Measurements from ENCODE around the gene PRDX4.
"Not testable (repeated sequence)": the region's sequence is repeated elsewhere in the genome, so short reads cannot be mapped to it uniquely, and the experiment has no call there.

PRDX4 gene

DNA sequence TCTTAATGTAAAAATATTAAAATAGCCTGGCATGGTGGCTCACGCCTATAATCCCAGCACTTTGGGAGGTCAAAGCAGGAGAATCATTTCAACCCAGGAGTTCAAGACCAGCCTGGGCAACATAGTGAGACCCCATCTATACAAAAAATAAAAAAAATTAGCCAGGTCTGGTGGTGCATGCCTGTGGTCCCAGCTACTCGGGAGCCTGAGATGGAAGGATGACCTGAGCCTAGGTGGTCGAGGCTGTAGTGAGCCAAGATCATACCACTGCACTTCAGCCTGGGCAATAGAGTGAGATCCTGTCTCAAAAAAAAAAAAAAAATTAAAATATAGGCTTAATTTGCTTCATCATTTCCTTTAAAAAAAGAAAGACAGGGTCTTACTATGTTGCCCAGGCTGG is 9.2 kb downstream of the PRDX4 start:
- DNase-seq = not testable (repeated sequence)

DNA sequence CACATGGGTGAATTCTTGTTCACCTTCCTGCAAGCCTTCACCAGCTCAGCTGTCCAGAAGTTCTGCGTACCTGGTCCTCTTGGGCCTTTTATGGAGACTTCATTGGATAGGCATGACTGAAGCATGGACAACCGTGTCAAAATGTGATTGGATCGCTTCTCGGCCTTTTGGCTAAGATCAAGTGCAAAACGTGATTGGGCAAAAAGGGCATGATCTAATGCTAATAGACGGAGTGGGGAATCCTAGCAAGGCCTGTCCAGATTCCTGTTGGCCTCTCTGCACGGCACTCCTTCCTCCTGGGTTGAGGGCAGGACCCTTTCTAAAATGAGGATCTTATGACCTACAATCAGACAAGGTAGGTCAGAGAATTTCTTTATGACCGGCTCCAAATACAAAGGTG is 24.9 kb downstream of the PRDX4 start:
- DNase-seq = no peak

DNA sequence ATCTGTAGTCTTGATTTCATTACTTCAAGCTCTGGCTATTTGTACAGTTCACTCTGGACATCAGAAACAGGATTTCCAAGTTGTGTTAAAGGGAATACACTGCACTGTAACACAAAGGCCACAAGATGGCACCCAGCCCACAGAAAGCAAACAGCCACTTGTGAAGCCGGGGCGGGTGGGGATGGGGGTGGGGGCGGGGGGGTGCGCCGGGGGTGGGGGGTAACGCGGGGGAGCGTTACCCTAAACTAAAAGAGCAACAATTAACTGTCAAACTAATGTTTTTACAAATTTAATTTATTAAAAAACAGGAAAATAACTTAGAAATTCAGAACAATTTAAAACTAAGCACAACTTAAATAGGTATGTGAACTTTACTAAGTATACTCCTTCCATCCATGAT is 27.3 kb downstream of the PRDX4 start:
- peak; percentile 5 for DNase-seq

DNA sequence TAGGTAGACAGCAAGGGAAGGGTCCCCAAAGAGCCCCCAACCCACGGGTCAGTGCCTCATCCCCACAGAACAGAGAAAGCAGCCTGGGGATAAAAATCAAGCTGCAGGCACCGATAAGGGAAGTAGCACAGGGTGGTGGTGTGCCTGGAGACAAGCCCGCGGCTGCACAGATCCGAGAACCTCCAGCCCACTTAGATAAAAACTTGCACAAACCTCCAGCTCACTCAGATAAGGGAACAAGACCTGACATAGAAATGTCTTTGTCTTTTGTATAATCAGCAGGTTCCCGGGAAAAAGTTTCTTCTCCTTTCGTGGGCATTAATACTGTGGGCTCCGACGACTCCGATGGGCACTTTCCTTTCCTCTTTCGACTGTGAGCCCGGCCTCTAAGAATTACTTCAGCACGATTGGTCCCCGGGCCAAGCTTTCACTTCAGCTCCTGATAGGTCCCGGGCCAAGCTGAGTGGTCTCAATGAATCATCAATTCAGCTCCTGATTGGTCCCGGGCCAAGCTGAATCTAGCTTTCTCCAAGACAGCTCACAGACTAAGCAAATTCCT is 32.4 kb downstream of the PRDX4 start:
- no peak for DNase-seq

DNA sequence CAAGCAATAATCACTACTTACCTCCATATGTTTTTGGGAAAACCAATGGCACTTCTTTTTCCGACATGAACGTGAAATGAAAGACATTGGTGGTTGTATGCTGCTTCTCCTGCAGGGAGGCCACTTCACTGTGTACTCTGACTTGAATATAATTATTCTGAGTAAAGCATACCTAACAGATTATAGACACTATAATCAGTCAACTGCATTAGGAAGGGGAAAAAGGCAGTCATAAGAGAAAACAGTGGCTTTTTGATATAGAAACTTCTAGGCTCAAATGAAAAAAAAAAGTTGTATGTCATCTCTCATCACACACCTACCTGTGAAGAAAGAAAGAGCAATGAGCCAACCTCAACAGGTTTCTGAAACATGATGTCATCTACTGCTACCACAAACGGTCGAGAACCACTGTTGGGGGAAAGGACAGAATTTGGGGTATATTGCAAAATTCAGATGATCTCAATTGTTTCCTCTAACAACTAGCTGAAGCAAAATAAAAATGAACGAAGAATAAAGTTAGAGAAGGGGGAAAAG is 37.4 kb downstream of the PRDX4 start:
- no peak for DNase-seq

DNA sequence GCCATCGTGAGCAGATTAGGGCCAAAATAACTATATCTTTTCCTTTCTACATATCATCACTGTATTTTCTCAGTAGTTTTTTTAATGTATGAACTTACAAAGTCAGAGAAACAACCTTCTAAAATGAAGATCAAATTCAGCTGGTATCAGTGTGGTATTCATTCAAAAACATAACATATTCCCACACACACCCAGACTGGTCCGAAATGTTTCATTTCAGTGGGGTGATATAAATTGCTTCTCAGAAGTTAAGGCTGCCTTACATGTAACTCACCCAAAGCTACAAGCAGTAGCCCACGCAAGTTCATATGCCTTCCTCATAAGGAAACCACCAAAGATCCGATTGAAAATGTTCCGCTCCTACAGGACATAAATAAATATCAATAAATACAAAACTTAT is 37.9 kb downstream of the PRDX4 start:
- no peak for DNase-seq

DNA sequence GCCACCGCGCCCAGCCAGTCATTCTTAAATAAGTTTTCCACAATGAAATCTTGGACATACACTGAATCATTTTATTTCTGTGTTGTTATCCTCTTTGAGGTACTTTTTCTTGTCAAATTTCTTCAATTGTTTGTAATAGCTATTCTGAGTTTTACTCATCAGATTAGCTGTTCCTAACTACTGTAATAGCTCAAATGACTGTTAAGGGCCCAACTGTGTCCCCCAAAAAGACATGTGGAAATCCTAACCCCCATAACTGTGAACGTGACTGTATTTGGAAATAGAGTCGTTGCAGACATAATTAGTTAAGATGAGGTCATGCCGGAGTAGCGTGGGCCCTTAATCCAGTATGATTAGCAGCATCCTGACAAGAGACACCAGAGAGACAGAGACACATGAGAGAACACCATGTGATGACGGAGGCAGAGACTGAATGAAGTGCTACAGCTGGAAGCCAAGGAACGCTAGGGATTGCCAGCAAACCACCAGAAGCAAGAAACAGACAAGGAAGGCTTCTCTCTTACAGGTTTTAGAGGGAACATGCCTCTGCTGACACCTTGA is 52.9 kb downstream of the PRDX4 start:
- no peak for DNase-seq

DNA sequence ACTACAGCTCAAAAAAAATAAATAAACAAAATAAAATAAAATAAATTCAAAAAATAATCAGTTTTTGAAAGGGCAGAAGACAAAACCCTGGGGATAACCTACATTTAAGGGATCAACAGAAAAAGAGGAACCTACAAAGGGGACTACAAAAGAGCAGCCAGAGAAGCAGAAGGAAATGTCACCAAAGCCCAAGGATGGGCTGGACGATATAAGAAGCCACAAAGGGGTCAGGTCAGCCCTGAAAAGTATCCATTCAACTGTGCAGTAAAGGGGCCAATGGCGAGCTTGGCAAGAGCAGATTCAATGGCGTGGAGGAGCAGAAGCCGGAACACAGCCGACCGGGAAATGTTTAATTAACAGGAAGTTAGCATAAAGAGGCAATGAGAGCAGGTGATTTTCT is 58.9 kb downstream of the PRDX4 start:
- DNase-seq = no peak

DNA sequence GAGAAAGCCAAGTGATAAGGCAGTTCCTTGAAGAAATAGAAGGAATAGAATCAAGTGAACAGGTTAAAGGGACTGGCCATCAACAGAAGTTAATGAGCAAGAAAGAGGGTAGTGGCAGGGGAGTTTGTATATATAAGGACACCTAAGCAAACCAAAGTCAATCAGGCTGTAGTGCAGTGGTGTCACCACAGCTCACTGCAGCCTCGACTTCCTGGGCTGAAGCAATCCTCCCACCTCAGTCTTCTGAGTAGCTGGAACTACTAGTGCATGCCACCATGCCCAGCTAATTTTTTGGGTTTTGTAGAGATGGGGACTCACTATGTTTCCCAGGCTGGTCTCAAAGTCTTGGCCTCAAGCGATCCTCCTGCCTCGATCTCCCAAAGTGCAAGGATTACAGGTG is 59.9 kb downstream of the PRDX4 start:
- no peak for DNase-seq

DNA sequence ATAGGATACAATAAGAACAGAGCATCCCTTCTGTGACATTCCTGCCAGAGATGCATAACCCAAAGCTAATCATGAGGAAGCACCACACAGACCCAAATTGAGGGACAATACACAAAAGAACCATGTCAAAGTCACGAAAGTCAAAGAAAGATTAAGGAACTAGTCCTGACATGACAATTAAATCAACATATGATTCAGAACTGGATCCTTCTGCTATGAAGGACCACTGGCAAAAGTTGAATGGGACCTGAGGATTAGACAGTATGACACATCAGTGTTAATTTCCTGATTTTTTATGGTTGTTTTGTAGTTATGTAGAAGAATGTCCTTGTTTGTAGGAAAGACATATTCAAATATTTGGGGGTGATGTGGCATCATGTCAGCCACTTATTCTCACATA is 61.9 kb downstream of the PRDX4 start:
- DNase-seq = no peak

DNA sequence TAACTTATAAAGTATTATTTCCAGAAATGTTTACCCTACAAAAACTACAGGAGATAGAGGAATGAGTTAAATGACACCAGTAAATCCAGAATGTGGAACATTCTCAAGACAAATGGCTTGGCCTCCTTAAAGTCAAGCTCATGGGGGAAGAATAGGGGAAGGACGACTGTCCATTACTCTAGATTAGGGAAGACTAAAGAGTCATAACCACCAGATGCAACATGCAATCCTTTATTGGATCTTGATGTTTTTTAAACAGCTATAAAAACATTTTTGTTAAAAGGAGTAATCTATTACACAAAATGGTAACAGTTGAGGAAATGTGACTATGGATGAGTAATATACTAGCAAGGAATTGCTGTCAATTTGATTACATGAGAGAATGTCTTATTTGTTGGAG is 64.7 kb downstream of the PRDX4 start:
- DNase-seq = no peak

DNA sequence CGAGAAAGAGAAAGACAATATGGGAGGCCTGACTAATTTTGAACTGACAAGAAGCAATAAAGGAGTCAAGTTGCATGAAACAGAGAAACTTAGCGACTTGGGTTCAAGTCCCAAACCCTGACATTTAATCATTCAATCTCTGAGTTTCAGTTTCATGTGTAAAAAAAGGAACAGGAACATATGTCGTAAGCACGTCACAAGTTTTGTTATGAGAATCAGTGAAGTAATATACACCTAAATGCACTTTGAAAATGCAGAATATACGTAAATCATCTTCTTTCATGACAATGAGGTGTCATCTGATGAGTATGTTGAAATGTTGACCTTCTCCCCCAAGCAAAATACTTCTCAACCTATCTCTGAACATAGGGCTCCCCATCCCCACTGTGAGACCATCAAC is 65.4 kb downstream of the PRDX4 start:
- DNase-seq = no peak

Data from NCI-H1092 (cell line).